AG08396 (cell line): ENCODE measurements around the gene NME1.

ENCODE experiments used
- DNase-seq: peaks from one replicate; pipeline ENCODE4 v3.0.0; 2012; ENCODE audit warnings: low spot score, mixed read lengths

NME1 gene

DNA sequence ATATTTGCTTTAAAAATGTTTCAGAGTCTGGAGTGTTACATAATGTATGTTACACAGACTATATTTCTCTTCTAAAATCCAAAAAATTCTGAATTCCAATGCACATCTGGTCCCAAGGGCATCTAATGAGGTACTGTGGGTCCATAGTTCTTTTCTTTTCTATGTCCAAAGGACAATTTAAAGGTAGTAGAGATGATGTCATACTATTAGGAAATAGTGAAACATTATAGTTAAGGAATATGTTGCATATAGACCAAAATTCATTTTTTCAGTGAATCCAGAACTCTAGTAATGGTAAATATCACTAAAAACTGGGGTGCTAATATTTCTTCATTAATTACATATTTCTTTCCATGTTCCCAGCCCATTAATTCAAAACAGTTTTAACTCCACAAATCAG lies 35.8 kb downstream of the NME1 start:
- DNase-seq, result no peak

- DNase-seq, result no peak
Observed at GRCh38 chr17:51189628-51190027, 36.3 kb downstream of the NME1 start.

- DNase-seq, result no peak
Observed at GRCh38 chr17:51191895-51192294, 38.5 kb downstream of the NME1 start.

DNA sequence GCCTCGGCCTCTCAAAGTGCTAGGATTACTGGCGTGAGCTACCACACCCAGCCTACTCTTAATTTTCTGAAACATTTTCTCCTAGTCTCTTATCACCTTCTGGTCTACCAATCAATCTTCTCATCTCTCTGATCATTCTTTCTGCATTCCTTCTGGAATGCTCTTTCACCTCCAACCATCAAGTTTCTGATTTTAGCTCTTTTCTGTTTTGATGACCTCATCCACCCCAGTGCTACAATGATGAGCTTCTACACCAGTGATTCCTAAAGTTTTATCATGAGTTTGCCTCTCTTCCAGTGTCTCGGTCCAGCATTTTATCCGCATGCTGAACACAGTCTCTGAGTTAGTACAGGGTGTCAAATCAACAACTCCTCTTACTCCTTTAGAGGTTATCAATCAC lies 44.4 kb downstream of the NME1 start:
- DNase-seq, result no peak

DNA sequence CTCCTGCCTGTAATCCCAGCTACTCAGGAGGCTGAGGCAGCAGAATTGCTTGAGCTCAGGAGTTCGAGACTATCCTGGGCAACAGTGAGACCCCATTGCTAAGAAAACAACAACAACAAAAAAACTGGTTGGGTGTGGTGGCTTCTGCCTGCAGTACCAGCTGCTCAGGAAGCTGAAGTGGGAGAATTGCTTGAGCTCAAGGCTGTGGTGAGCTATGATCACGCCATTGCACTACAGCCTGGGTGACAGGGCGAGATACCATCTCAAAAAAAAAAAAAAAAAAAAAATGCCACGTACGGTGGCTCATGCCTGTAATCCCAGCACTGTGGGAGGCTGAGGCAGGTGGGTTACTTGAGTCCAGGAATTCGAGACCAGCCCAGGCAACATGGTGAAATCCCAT lies 46.9 kb downstream of the NME1 start:
- DNase-seq, result no peak

DNA sequence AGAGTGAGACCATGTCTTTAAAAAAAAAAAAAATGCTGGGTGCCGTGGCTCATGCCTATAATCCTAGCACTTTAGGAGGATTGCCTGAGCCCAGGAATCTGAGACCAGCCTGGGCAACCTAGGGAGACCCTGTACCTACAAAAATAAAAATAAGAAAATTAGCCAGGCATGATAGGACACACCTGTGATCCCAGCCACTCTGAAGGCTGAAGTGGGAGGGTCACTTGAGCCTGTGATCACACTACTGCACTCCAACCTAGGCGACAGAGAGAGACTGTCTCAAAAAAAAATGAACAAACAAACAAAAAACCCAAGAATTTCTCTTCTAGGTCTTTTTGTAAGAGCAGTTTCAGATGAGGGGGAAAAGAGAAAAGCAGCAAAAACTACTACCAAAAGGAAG lies 47.5 kb downstream of the NME1 start:
- DNase-seq, result no peak

DNA sequence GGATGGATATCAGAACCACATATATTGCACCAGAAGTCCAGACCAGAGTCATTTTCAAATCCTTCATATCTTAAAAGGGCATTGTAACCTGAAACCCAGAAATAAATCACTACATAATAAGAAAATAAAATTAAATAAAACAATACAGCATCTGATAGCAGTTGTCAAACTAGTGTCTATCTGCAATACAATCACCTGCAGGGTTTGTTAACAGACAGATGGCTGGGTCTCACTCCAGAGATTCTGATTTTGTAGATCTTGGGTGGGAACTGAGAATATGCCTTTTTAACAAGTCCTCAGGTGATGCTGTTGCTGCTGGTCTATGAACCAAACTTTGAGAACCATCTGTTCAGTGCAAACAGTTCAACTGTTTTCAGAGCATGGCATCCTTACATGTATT lies 50.5 kb downstream of the NME1 start:
- no peak for DNase-seq
